GM20000 (cell line): Measurements from ENCODE around the gene KSR1.
"Not testable (repeated sequence)": the region's sequence is repeated elsewhere in the genome, so short reads cannot be mapped to it uniquely, and the experiment has no call there.

Experiments used
- DNase-seq: peaks from one replicate; pipeline ENCODE4 v3.0.0; 2012; ENCODE audit warnings: low spot score
- TF ChIP-seq, protein P1 (sequence below): IDR thresholded peaks from 2 replicates; pipeline ENCODE4 v1.5.1; 2012; ENCODE audit warnings: mild to moderate bottlenecking, control low read depth; ENCODE audit errors: extremely low read depth, missing control alignments

KSR1 gene

GRCh38 chr17:27442702-27443101 lies 13.5 kb upstream of the KSR1 start:
- no peak for DNase-seq

DNA sequence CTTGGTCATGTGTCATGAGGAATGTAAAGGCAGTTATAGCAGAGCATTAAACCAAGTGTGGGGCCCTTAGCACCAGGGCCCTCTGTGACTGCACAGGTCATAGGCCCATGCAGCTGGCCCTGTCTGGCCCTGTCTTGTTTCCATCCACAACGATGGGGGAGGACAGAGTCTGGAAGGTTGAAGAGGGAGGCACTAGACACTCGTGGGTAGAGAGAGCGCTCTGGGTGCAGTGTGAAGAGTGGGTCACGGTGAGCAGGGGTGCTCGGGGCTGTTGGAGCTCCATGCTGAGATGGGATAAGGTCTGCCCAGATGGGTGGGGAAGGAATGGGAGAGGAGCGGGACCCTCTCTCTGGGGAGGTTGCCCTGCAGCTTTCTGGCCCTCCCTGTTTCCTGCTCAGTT lies 12.8 kb upstream of the KSR1 start:
- no peak for DNase-seq
- TF ChIP-seq, protein P1, sequence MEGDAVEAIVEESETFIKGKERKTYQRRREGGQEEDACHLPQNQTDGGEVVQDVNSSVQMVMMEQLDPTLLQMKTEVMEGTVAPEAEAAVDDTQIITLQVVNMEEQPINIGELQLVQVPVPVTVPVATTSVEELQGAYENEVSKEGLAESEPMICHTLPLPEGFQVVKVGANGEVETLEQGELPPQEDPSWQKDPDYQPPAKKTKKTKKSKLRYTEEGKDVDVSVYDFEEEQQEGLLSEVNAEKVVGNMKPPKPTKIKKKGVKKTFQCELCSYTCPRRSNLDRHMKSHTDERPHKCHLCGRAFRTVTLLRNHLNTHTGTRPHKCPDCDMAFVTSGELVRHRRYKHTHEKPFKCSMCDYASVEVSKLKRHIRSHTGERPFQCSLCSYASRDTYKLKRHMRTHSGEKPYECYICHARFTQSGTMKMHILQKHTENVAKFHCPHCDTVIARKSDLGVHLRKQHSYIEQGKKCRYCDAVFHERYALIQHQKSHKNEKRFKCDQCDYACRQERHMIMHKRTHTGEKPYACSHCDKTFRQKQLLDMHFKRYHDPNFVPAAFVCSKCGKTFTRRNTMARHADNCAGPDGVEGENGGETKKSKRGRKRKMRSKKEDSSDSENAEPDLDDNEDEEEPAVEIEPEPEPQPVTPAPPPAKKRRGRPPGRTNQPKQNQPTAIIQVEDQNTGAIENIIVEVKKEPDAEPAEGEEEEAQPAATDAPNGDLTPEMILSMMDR: no peak

More at GRCh38 chr17:27442702-27443101, 13.5 kb upstream of the KSR1 start:
- TF ChIP-seq, protein P1: no peak

DNA sequence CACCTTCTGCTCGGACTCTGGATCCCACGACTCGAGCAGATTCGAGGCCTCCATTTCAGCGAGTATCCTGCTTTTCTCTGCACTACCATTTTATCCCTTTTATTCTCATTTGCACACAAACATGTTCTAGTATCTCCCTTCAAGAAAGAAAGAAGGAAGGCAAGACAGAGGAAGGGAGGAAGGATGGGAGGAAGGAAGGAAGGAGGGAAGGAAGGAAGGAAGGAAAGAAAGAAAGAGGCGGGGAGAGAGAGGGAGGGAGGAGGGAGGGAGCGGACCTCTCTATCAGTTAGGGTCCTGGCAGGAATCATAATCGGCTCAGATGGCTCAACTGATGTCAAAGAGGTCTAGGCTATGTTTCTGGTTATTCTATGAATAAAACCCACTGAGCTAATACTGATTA lies 10.3 kb upstream of the KSR1 start:
- TF ChIP-seq, protein P1: no peak
- DNase-seq: no peak

- DNase-seq: no peak
These were observed 9.5 kb upstream of the KSR1 start for GRCh38 chr17:27446569-27447301.

GRCh38 chr17:27448534-27448933 lies 7.7 kb upstream of the KSR1 start:
- DNase-seq: not testable (repeated sequence)

More at GRCh38 chr17:27446569-27447301, 9.5 kb upstream of the KSR1 start:
- TF ChIP-seq, protein P1: no peak

DNA sequence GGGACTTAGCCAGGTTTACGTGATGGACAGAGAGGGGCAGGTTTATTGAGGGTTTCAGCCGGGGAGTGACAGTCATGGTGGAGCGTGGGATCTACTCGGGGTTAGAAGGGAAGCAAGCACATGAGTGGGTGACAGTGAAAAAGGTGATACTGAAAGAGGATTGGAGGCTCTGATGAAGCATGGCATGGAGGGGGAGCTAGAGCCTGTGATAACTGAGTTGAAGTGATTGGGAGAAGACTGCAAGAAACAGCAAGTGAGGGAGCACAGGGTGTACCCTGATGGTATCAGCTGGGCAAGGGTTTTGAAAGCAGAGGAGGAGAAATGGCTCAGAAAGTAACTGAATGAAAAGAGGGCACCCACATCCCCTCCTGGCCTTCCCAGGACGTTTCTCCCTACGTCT lies 6.7 kb upstream of the KSR1 start:
- DNase-seq: no peak
- TF ChIP-seq, protein P1: no peak

- TF ChIP-seq, protein P1: no peak
- DNase-seq: no peak
These were observed 6.3 kb upstream of the KSR1 start for GRCh38 chr17:27449988-27450387.

GRCh38 chr17:27450416-27450815 lies 5.8 kb upstream of the KSR1 start:
- TF ChIP-seq, protein P1: no peak
- no peak for DNase-seq
